Transverse colon (tissue), 3 donors: Measurements from ENCODE around the gene PCGF2.

Source experiments
- CTCF ChIP-seq, 5 experiments: fragments of 200-600 bp in 3 of 5; fragments of 450-650 bp in 2 of 5; sonication (generic) in 3 of 5; IDR thresholded peaks; 1 replicate in 2 of 5; 2 replicates in 3 of 5; pipeline ENCODE4 v1.5.1; 2016 to 2017; ENCODE audit warnings: antibody characterized with exemption in 5 of 5, inconsistent platforms in 3 of 5, mild to moderate bottlenecking in 2 of 5, moderate library complexity in 1 of 5
- POLR2A ChIP-seq: fragments of 450-650 bp; IDR thresholded peaks from one replicate; pipeline ENCODE4 v1.6.1; 2016; ENCODE audit warnings: antibody characterized with exemption, mild to moderate bottlenecking, moderate library complexity

GRCh38 chr17:38702916-38703741 is 45.0 kb downstream of the PCGF2 start:
- TF ChIP-seq POLR2A (no peak), CTCF (IDR thresholded peaks at IDR 0.05) (no peak)
